GM18499 (cell line): ENCODE measurements around the gene ANGPTL5.
"Not testable (repeated sequence)": the region's sequence is repeated elsewhere in the genome, so short reads cannot be mapped to it uniquely, and the experiment has no call there.

Source experiments
- ATAC-seq: cut with Tn5 transposase; IDR thresholded peaks from one replicate; pipeline ENCODE4 v1.9.1; 2021; ENCODE audit warnings: moderate number of reproducible peaks; ENCODE audit not compliant: insufficient read depth, unreplicated experiment

The ANGPTL5 gene

GRCh38 chr11:101894505-101894904 lies 21.8 kb downstream of the ANGPTL5 start:
- no peak for ATAC-seq

- no peak for ATAC-seq
Observed at GRCh38 chr11:101889767-101890166, 26.6 kb downstream of the ANGPTL5 start.

- ATAC-seq: no peak
Observed at GRCh38 chr11:101885631-101886030, 30.7 kb downstream of the ANGPTL5 start.

GRCh38 chr11:101881586-101881985 lies 34.7 kb downstream of the ANGPTL5 start:
- no peak for ATAC-seq

GRCh38 chr11:101880222-101880621 lies 36.1 kb downstream of the ANGPTL5 start:
- no peak for ATAC-seq

- ATAC-seq: no peak
Observed at GRCh38 chr11:101872171-101872882, 44.0 kb downstream of the ANGPTL5 start.

- ATAC-seq: no peak
Observed at GRCh38 chr11:101870510-101870909, 45.8 kb downstream of the ANGPTL5 start.

GRCh38 chr11:101867951-101868350 lies 48.4 kb downstream of the ANGPTL5 start:
- no peak for ATAC-seq

GRCh38 chr11:101866619-101867491 lies 49.5 kb downstream of the ANGPTL5 start:
- no peak for ATAC-seq

GRCh38 chr11:101864098-101864497 lies 52.2 kb downstream of the ANGPTL5 start:
- ATAC-seq: no peak

- ATAC-seq: no peak
Observed at GRCh38 chr11:101863361-101863760, 53.0 kb downstream of the ANGPTL5 start.

- ATAC-seq: no peak
Observed at GRCh38 chr11:101862391-101863233, 53.7 kb downstream of the ANGPTL5 start.

- ATAC-seq: peak; percentile 86
Observed at GRCh38 chr11:101860696-101861427, 55.5 kb downstream of the ANGPTL5 start.

- not testable (repeated sequence) for ATAC-seq
Observed at GRCh38 chr11:101852260-101852659, 64.1 kb downstream of the ANGPTL5 start.

GRCh38 chr11:101848262-101848661 lies 68.1 kb downstream of the ANGPTL5 start:
- no peak for ATAC-seq

- ATAC-seq: no peak
Observed at GRCh38 chr11:101844608-101845007, 71.7 kb downstream of the ANGPTL5 start.

- no peak for ATAC-seq
Observed at GRCh38 chr11:101840704-101841103, 75.6 kb downstream of the ANGPTL5 start.
